ENCODE measurements around the gene WEE1.

The WEE1 gene

DNA sequence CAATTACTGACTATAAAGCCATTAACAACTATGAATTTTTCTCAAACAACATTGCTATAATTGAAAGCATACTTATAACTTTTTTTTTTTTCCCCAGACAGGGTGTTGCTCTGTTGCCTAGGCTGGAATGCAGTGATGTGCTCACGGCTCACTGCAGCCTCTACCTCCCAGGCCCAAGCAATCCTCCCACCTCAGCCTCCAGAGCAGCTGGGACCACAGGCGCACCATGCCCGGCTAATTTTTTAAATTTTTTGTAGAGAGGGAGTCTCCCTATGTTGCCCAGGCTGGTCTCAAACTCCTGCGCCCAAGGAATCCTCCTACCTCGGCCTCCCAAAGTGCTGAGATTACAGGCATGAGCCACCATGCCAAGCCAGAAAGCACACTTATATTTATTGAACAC lies 6.1 kb upstream of the WEE1 start:
- Histone ChIP-seq H3K79me2 (ENCODE audit: control insufficient read depth, insufficient read depth, low read length, unreplicated experiment) (no peaks in the 10 kb centered on the region), H3K4me1 (ENCODE audit: control insufficient read depth, insufficient read depth, low read length, unreplicated experiment) (peaks cover 45% of the 10 kb centered on the region), H3K36me3 (ENCODE audit: insufficient read depth, low read length) (no peaks in the 10 kb centered on the region), H3K27ac (ENCODE audit: low read depth, low read length) (peak overlapping the region; percentile 100), H3K4me3 (ENCODE audit: low read depth, low read length) (no peak overlapping the region), H3K27me3 (ENCODE audit: insufficient read depth, low read length) (no peaks in the 10 kb centered on the region), H2AFZ (ENCODE audit: low read length, unreplicated experiment) (no peak overlapping the region)

DNA sequence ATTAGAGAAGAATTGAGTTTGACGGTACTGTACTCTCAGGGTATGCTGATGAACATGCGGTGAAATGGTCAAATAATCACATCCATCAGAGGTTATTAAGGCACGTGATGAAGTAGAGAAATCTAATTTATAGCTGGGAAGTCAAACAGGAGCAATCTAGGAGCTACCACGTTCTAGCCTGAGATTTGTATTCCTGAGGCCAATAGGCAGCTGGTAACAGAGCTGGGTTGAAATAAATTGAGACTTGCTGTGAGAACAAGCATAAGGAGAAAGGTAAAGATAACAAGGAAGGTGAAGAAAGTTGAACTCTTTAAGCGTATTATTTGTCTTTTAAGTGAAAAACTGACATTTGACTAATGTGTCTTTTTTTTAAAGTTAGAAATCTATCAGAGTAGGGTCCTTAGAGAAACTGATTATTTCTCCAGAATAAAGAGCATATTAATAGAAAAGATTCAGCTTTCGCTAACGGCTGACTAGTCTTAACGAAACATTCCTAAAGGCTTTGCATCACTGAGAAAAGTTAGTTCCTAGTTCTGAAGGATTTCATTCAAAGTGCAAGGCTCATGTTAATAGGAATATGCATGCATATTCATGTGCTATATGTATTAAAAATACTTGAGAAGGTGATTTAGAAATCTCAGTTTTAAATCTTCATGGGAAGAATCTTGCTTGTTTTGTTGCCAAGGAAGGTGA lies 5.2 kb upstream of the WEE1 start:
- 0 out of 2 replicates have a peak overlapping the region, but pooled peaks have one; percentile 56 for H3K4me3 ChIP-seq (ENCODE audit: low read depth, low read length)
- no peak overlapping the region for H2AFZ ChIP-seq (ENCODE audit: low read length, unreplicated experiment)

DNA sequence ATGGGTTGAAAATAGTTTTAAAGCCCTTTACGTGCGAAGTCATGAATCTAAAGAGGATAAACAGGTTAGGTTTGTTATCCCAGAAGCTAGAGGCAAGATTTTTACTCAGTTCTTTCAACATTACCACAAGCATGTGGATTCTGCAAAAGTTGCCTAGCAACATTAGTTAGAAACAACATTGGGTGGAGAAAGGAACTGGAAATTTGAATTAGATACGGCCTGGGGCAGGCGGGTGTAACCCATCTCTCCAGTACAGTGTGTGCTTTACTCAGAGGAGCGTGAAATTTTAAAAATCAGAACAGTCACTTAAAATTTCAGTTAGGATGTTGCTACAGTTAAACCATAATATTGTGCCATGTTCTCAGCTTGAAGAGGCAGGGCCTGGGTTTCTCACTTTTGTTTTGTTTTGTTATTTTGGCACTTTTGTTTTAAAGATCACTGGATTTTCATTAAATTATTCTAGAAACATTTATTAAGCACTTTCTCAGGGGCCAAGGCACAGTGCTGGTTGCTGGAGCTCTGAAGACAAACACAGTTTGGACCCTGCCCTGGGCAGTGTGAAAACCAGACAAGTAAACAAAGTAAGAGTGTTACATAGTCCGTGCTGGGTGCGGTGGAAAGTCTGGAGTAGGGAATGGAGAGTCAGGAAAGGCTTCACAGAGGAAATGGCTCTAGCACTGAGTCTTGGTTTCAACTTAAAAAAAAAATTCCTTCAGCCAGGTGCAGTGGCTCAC lies 4.4 kb upstream of the WEE1 start:
- Histone ChIP-seq H2AFZ (ENCODE audit: low read length, unreplicated experiment) (no peak overlapping the region), H3K4me1 (ENCODE audit: control insufficient read depth, insufficient read depth, low read length, unreplicated experiment) (peaks cover 45% of the 10 kb centered on the region), H3K36me3 (ENCODE audit: insufficient read depth, low read length) (no peaks in the 10 kb centered on the region), H3K4me3 (ENCODE audit: low read depth, low read length) (peak overlapping the region; percentile 56), H3K79me2 (ENCODE audit: control insufficient read depth, insufficient read depth, low read length, unreplicated experiment) (peaks cover 5% of the 10 kb centered on the region), H3K27me3 (ENCODE audit: insufficient read depth, low read length) (no peaks in the 10 kb centered on the region), H3K27ac (ENCODE audit: low read depth, low read length) (peak overlapping the region; percentile 100)

More for the DNA sequence above, 5.2 kb upstream of the WEE1 start:
- Histone ChIP-seq H3K36me3 (ENCODE audit: insufficient read depth, low read length) (no peaks in the 10 kb centered on the region), H3K4me1 (ENCODE audit: control insufficient read depth, insufficient read depth, low read length, unreplicated experiment) (peaks cover 45% of the 10 kb centered on the region), H3K79me2 (ENCODE audit: control insufficient read depth, insufficient read depth, low read length, unreplicated experiment) (no peaks in the 10 kb centered on the region), H3K27me3 (ENCODE audit: insufficient read depth, low read length) (no peaks in the 10 kb centered on the region), H3K27ac (ENCODE audit: low read depth, low read length) (peak overlapping the region; percentile 100)

DNA sequence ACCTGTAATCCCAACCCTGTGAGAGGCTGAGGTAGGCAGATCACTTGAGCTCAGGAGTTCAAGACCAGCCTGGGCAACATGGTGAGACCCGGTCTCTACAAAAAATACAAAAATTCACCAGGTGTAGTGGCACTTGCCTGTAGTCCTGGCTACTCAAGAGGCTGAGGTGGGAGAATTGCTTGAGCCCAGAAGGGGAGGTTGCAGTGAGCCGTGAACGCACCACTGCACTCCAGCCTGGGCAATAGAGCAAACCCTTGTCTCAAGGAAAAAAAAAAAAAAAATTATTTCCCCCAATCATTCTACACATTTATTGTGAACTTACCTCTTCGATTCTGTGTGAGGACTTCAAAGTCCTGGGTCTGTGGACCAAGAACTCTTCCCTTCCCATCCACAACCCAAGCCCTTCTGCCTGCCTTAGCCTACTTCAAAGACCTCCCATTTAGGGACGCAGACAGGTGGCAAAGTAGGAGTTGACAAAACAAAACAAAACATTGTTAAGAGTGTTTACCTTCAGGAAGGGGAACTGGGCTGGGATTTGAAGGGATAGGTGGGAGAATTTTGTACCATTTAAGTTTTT lies 3.8 kb upstream of the WEE1 start:
- Histone ChIP-seq H3K79me2 (ENCODE audit: control insufficient read depth, insufficient read depth, low read length, unreplicated experiment) (peaks cover 11% of the 10 kb centered on the region), H3K27me3 (ENCODE audit: insufficient read depth, low read length) (no peaks in the 10 kb centered on the region), H3K4me1 (ENCODE audit: control insufficient read depth, insufficient read depth, low read length, unreplicated experiment) (peaks cover 45% of the 10 kb centered on the region), H3K27ac (ENCODE audit: low read depth, low read length) (peak overlapping the region; percentile 100), H3K36me3 (ENCODE audit: insufficient read depth, low read length) (no peaks in the 10 kb centered on the region), H3K4me3 (ENCODE audit: low read depth, low read length) (peak overlapping the region; percentile 56; the same call in 1 of the 2 replicates), H2AFZ (ENCODE audit: low read length, unreplicated experiment) (no peak overlapping the region)

DNA sequence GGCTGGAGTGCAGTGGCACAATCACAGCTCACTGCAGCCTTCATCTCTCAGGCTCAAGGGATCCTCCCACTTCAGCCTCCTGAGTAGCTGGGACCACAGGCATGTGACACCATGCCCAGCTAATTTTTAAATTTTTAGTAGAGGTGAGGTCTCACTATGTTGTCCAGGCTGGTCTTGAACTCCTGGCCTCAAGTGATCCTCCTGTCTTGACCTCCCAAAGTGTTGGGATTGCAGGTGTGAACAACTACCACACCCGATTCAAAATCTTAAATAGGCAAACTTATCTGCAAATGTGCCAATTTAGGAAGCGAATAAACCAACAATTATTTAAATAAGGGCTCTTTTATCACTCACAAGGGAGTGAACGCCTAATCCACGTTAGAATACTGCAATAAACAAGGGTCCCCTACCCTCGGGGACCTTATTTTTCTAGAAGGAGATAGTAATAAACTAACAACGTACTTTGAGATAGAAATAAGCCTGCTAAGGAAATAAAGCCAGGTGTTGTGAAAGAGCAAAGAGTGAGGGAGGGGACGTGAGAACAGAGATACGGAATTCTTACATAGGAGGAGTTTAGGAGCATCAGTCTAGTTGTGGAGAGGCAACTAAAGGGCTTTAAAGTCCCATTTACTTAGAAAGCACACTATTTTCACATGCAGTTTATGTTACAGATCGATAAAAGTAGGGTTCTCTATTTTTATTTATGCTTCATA lies 3.0 kb upstream of the WEE1 start:
- H3K36me3 ChIP-seq (ENCODE audit: insufficient read depth, low read length) = peaks cover 4% of the 10 kb centered on the region; the same call in 1 of the 2 replicates
- H3K27ac ChIP-seq (ENCODE audit: low read depth, low read length) = no peak overlapping the region
- no peak overlapping the region for H3K4me3 ChIP-seq (ENCODE audit: low read depth, low read length)
- H3K79me2 ChIP-seq (ENCODE audit: control insufficient read depth, insufficient read depth, low read length, unreplicated experiment) = peaks cover 19% of the 10 kb centered on the region
- no peak overlapping the region for H2AFZ ChIP-seq (ENCODE audit: low read length, unreplicated experiment)
- H3K4me1 ChIP-seq (ENCODE audit: control insufficient read depth, insufficient read depth, low read length, unreplicated experiment) = peaks cover 38% of the 10 kb centered on the region
- no peaks in the 10 kb centered on the region for H3K27me3 ChIP-seq (ENCODE audit: insufficient read depth, low read length)

DNA sequence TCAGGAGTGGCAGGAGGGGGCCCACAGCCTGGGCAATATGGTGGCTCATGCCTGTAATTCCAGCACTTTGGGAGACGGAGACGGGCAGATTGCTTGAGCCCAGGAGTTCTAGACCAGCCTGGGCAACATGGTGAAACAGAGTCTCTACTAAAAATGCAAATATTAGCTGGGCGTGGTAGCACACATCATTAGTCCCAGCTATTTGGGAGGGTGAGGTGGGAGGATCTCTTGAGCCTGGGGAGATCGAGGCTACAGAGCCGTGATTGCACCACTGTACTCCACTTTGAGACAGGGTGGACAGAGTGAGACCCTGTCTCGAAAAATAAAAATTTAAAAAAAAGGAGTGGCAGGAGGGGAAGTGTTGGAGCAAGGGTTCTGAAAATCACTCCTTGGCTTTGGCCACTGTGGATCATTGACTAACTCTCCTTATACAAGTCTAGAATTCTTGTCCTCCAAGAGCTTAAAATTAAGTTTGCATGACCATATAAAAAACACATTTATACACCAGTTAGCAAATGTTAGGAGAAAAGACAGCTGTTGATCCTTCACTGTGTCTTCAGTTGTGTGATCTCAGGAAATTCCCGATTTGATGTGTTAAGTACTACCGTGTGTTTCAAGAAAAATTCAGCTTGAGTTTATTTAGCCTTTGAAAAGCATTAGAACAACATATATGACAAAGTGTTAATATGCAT lies 2.3 kb upstream of the WEE1 start:
- Histone ChIP-seq H3K4me1 (ENCODE audit: control insufficient read depth, insufficient read depth, low read length, unreplicated experiment) (peaks cover 34% of the 10 kb centered on the region), H3K4me3 (ENCODE audit: low read depth, low read length) (no peak overlapping the region), H3K27me3 (ENCODE audit: insufficient read depth, low read length) (no peaks in the 10 kb centered on the region), H3K36me3 (ENCODE audit: insufficient read depth, low read length) (peaks cover 11% of the 10 kb centered on the region), H3K27ac (ENCODE audit: low read depth, low read length) (peak overlapping the region; percentile 96; the same call in 1 of the 2 replicates), H3K79me2 (ENCODE audit: control insufficient read depth, insufficient read depth, low read length, unreplicated experiment) (peaks cover 27% of the 10 kb centered on the region), H2AFZ (ENCODE audit: low read length, unreplicated experiment) (no peak overlapping the region)

DNA sequence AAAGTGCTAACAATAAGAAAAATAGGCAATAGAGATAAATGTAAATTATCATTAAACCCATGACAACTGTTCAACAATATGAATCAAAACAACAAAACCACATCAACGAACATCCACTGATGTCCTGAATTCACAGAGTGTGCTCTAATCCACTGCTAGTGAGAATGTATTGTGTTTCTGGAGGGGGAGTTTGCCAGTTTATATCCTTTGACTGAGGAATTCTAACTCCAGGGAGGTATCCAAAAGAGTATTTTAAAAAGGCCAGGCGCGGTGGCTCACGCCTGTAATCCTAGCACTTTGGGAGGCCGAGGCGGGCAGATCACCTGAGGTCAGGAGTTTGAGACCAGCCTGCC lies 1.7 kb upstream of the WEE1 start:
- peaks cover 32% of the 10 kb centered on the region for H3K79me2 ChIP-seq (ENCODE audit: control insufficient read depth, insufficient read depth, low read length, unreplicated experiment)
- H3K4me3 ChIP-seq (ENCODE audit: low read depth, low read length) = no peak overlapping the region
- peaks cover 32% of the 10 kb centered on the region for H3K4me1 ChIP-seq (ENCODE audit: control insufficient read depth, insufficient read depth, low read length, unreplicated experiment)
- H3K27ac ChIP-seq (ENCODE audit: low read depth, low read length) = peak overlapping the region; percentile 96; the same call in 1 of the 2 replicates
- no peak overlapping the region for H2AFZ ChIP-seq (ENCODE audit: low read length, unreplicated experiment)
- H3K36me3 ChIP-seq (ENCODE audit: insufficient read depth, low read length) = peaks cover 16% of the 10 kb centered on the region
- H3K27me3 ChIP-seq (ENCODE audit: insufficient read depth, low read length) = no peaks in the 10 kb centered on the region

DNA sequence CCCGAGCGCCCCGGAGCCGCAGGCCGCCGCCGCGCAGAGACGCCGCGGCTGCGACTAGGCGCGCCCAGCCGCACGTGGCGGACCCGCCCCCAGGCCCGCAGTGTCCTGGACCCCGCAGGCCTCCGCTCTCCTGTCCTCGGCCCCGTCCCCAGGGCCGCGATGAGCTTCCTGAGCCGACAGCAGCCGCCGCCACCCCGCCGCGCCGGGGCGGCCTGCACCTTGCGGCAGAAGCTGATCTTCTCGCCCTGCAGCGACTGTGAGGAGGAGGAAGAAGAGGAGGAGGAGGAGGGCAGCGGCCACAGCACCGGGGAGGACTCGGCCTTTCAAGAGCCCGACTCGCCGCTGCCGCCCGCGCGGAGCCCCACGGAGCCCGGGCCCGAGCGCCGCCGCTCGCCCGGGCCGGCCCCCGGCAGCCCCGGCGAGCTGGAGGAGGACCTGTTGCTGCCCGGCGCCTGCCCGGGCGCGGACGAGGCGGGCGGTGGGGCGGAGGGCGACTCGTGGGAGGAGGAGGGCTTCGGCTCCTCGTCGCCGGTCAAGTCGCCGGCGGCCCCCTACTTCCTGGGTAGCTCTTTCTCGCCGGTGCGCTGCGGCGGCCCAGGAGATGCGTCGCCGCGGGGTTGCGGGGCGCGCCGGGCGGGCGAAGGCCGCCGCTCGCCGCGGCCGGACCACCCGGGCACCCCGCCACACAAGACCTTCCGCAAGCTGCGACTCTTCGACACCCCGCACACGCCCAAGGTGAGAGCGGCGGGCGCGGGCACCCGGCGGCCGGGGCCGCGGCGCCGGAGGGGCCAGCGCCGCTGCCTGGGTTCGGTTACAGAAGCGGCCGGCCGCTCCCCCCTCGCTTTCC lies 528 bp downstream of the WEE1 start:
- no peaks in the 10 kb centered on the region for H3K27me3 ChIP-seq (ENCODE audit: insufficient read depth, low read length)
- H3K79me2 ChIP-seq (ENCODE audit: control insufficient read depth, insufficient read depth, low read length, unreplicated experiment) = peaks cover 52% of the 10 kb centered on the region
- peaks cover 36% of the 10 kb centered on the region for H3K36me3 ChIP-seq (ENCODE audit: insufficient read depth, low read length)
- H3K27ac ChIP-seq (ENCODE audit: low read depth, low read length) = peak overlapping the region; percentile 96
- peaks cover 36% of the 10 kb centered on the region for H3K4me1 ChIP-seq (ENCODE audit: control insufficient read depth, insufficient read depth, low read length, unreplicated experiment)
- no peak overlapping the region for H2AFZ ChIP-seq (ENCODE audit: low read length, unreplicated experiment)
- H3K4me3 ChIP-seq (ENCODE audit: low read depth, low read length) = peak overlapping the region; percentile 95

DNA sequence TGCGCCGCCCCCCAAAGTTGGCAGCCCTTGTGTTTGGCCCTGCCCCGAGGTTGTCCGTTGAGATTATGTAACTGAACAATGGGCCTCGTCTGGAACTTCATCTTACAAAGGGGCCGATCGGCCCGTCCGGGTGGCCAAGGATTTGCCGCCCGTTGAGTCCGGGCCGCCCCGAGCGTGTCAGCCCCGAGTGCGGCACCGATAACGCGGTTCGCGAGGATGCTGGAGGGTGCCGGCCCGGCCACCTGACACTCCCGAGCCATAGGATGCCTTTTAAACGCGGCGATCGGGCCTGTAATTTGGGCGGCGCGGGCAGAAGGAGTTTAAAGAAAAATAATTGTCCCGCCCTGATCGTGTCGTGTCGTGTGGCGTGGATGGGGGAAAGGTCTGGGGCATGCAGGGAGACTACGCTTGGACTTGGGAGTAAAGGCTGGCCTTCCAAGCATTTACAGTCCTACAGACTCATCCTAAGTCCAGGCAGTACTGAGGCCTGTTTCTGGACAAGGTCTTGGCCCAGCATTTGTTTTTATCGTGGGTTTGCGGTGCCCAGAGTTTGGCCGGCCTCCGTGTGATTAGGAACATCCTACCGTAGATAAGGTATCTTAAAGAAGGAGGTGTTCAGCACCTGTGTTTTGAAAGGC lies 1.3 kb downstream of the WEE1 start:
- peak overlapping the region; percentile 96 for H3K27ac ChIP-seq (ENCODE audit: low read depth, low read length)
- peak overlapping the region; percentile 95 for H3K4me3 ChIP-seq (ENCODE audit: low read depth, low read length)
- no peaks in the 10 kb centered on the region for H3K27me3 ChIP-seq (ENCODE audit: insufficient read depth, low read length)
- H3K36me3 ChIP-seq (ENCODE audit: insufficient read depth, low read length) = peaks cover 43% of the 10 kb centered on the region
- peaks cover 60% of the 10 kb centered on the region for H3K79me2 ChIP-seq (ENCODE audit: control insufficient read depth, insufficient read depth, low read length, unreplicated experiment)
- no peak overlapping the region for H2AFZ ChIP-seq (ENCODE audit: low read length, unreplicated experiment)
- peaks cover 29% of the 10 kb centered on the region for H3K4me1 ChIP-seq (ENCODE audit: control insufficient read depth, insufficient read depth, low read length, unreplicated experiment)

Data from ACC112 (cell line).